Right lobe of liver (tissue), 4 donors: ENCODE measurements around the gene LCN1.
"Not testable (repeated sequence)": the region's sequence is repeated elsewhere in the genome, so short reads cannot be mapped to it uniquely, and the experiment has no call there.

Source experiments
- POLR2A ChIP-seq: fragments of 450-650 bp; IDR thresholded peaks from one replicate; pipeline ENCODE4 v1.6.1; 2017; ENCODE audit warnings: antibody characterized with exemption, mild to moderate bottlenecking
- TF ChIP-seq, protein P1 (sequence below), 4 donors: fragments of 200-600 bp in 3 of 4; fragments of 450-650 bp in 1 of 4; IDR thresholded peaks; one replicate each; pipeline versions ENCODE4 v1.5.1 to v1.8.0; 2016 to 2022; ENCODE audit warnings: antibody characterized with exemption in 4 of 4, mild to moderate bottlenecking in 2 of 4
- donor health status: DM: no; HTN: no; CAD: no.
- donor health status: DM: no; HTN: no; CAD: no.
- donor health status: DM: no; HTN: yes; CAD: no.

GRCh38 chr9:135545646-135546176 lies 24.5 kb downstream of the LCN1 start, which contains the start of gene OBP2A:
- TF ChIP-seq, protein P1, sequence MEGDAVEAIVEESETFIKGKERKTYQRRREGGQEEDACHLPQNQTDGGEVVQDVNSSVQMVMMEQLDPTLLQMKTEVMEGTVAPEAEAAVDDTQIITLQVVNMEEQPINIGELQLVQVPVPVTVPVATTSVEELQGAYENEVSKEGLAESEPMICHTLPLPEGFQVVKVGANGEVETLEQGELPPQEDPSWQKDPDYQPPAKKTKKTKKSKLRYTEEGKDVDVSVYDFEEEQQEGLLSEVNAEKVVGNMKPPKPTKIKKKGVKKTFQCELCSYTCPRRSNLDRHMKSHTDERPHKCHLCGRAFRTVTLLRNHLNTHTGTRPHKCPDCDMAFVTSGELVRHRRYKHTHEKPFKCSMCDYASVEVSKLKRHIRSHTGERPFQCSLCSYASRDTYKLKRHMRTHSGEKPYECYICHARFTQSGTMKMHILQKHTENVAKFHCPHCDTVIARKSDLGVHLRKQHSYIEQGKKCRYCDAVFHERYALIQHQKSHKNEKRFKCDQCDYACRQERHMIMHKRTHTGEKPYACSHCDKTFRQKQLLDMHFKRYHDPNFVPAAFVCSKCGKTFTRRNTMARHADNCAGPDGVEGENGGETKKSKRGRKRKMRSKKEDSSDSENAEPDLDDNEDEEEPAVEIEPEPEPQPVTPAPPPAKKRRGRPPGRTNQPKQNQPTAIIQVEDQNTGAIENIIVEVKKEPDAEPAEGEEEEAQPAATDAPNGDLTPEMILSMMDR (IDR thresholded peaks at IDR 0.05): not testable (repeated sequence)
- not testable (repeated sequence) for TF ChIP-seq POLR2A
